Frontal cortex (tissue), 4 donors: ENCODE results near the gene SHISAL1. TPM values are rescaled to one million over a fixed set of nuclear protein-coding genes. Genes with fewer than 3 reads are reported as not detected.

Experiments used
- DNase-seq, 2 donors: peaks; one replicate each; pipeline ENCODE4 v3.0.0; 2012; ENCODE audit warnings: low spot score in 2 of 2
- FAIRE-seq: peaks from 2 replicates; lab custom pipeline; 2012; peaks lifted over from hg19 to GRCh38; lab: Jason Lieb, UNC
- total RNA-seq: library from RNA; depleted of rRNA; stranded (reverse); fragments of >200 nt; gene quantifications from one replicate; pipeline ENCODE4 v1.2.3, GENCODE V29; 2014
- donor health status: control.
- donor health status: control.
- donor health status: control.

Gene SHISAL1
- total RNA-seq, 1 donor from 2014 or later = 20.8 TPM

DNA sequence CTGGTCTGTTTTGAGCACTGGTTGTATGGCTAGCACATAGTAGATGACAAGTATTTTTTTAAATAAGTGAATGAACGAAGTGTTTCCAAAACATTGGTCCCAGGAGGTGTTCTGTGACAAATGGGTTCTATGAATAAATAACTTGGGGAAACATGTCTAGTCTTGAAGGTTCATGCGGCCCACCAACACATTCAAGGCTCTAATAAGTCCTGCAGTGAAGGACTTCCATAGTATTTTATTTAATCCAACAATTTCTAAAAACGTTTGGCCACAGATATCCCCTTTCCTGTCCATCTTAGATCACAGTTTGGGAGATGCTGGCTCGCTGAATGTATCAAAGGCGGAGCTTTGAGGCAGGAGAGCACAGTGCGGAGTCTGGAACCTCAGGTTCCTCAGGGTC, 109.5 kb downstream of the SHISAL1 start:
- FAIRE-seq (no peak), DNase-seq (no peak)

DNA sequence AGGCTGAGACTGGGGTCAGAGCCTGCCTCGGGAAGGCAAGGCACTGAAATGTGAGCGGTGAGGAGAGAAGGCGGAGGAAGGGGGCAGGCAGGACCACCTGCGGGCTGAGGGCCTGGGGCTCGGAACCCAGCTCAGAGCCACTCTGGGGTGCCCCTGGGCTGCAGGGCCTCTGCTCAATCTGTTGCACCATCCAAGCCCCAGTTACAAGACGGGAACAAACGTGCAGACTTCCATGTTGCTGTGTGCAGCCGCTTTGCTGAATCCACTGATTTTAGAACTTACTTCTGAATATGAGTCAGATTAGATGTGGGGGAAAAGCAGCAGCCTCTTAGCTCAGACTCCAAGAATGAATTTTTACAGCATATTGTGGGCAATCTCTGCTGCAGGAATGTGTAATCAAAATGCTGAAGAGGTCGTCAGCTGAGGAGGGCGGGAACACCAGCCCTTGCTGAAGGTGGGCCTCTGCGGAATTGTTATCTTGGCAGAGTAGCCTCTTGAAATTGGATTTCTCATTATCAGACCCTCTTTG, 110.4 kb downstream of the SHISAL1 start:
- no peak for FAIRE-seq
- no peak for DNase-seq

GRCh38 chr22:44201665-44202064, 111.1 kb downstream of the SHISAL1 start:
- FAIRE-seq = no peak
- DNase-seq = no peak

DNA sequence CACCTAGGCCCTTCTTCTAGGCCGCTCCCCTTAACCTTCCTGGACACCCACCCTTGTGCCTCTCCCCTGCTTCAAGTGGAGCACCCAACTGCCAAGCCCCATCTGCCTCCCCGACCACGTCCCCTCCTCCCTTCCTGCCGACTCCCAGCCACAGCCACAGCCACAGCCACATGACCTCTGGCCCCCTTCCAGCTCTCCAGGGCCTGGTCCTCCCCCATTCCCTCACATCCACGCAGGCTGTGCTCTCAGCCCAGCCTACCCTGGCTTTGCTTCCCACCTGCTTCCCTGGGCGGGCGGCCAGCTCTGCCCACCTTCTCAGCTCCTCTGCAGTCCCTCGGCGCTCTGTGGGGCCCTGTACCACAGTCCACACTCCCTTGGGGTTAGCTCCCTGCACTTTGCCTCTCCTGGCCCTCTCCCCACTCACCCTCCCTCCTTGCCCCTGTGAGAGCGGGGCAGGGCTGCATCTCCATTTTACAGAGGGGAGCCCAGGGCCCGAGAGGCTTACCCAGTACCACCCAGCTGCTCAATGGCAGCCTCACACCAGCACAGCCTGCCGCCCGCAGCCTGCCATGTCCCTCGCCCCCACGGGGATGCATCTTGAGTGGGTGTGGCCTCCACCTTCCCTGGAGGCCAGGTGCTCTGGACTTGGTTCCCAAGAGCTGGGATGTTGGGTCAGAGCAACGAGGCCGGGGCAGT, 111.7 kb downstream of the SHISAL1 start:
- no peak for DNase-seq
- FAIRE-seq = no peak

GRCh38 chr22:44200451-44200850, 112.3 kb downstream of the SHISAL1 start:
- FAIRE-seq = no peak
- no peak for DNase-seq

GRCh38 chr22:44199866-44200265, 112.9 kb downstream of the SHISAL1 start:
- FAIRE-seq = no peak
- DNase-seq = no peak

- DNase-seq = no peak
- FAIRE-seq = no peak
These were observed 113.6 kb downstream of the SHISAL1 start for GRCh38 chr22:44199164-44199563.

DNA sequence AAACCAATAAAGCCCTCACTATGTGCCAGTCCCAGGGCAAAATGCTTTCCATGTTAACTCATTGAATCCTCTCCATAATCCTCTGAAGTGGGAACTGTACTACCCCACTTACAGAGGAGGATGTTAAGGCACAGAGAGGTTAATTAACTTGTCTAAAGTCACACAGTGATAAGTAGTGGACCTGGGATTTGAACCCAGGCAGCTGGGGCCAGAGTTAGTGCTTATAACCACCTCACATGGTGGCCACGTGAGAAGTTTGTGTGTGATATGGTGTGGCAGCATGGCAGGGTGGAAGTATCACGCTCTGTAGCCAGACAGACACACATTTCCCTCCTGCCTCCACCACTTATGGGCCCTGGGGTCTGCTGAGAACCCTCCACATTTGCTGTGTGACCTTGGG, 115.5 kb downstream of the SHISAL1 start:
- FAIRE-seq = no peak
- no peak for DNase-seq

GRCh38 chr22:44196731-44197131, 116.0 kb downstream of the SHISAL1 start:
- FAIRE-seq (no peak), DNase-seq (no peak)

DNA sequence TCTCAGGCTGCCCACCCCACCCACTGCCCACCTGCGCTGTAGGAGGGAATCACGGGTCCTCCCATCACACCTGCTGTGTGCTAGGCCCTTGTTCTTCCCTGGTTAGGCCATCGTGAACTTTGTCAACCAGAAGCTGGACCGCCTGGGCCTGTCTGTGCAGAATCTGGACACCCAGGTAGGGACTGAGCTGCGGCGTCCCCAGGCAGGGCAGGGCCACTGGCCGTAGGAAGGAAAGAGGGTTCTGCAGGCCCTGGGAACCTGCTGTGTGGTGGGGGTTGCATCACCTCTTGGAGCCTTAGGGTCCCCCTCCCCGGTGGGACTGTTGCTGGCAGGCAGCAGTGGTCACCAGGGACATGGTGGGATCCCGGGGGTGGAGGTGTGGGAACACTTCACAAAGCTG, 116.5 kb downstream of the SHISAL1 start:
- DNase-seq (no peak), FAIRE-seq (no peak)

DNA sequence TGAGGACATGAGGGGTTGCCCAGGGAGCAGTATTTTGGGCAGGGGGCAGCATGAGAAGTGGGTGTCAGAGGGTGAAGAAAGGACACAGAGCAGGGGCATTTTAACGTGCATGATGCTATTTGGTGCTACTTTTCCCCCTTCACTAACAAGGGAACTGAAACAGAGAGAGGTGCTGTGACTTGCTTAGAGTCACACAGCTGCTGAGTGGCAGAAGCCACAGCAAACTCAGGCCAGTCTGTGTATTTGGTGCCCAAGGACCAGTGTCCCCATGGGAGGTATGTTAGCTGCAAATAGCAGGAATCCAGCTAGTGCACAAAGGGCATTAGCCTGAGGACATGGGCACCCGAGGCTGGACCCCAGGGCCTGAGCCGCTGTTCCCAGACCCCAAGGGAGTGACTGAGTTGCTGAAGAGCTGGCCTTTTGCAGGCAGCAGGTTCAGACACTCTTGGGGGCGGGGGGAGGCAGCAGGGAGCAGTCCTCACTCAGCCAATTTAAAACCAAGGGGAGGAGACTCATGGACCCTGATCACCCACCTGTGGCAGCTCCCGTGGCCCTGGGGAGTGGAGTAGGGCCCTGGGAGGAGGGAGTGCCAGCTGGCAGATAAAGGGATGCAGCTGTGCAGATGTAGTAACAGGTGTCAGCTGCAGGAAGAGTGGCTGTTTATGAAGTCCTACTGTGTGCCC, 117.4 kb downstream of the SHISAL1 start:
- no peak for DNase-seq
- FAIRE-seq = no peak

DNA sequence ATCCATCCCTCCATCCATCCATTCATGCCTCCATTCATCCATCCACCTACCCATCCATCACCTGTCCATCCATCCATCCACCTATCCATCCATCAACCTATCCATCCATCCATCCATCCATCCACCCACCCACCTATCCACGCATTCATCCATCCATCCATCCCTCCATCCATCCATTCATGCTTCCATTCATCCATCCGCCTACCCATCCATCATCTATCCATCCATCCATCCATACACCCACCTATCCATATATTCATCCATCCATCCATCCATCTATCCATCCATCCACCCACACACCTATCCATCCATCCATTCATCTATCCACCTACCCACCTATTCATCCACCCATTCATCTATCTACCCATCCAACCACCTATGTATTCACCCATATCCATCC, 118.2 kb downstream of the SHISAL1 start:
- DNase-seq (no peak), FAIRE-seq (no peak)

Other genes starting within 250 kb of the SHISAL1 start
- gene PARVG, start 132.0 kb downstream of the SHISAL1 start, total RNA-seq = 0.41 TPM
- 57.9 TPM for gene RTL6, start 185.3 kb upstream of the SHISAL1 start, total RNA-seq